HG03103 (cell line): Measurements from ENCODE around the gene TNS1.

ENCODE experiments used
- ATAC-seq: cut with Tn5 transposase; IDR thresholded peaks from one replicate; pipeline ENCODE4 v1.9.1; 2021; ENCODE audit warnings: low read depth; ENCODE audit not compliant: unreplicated experiment

TNS1 gene

DNA sequence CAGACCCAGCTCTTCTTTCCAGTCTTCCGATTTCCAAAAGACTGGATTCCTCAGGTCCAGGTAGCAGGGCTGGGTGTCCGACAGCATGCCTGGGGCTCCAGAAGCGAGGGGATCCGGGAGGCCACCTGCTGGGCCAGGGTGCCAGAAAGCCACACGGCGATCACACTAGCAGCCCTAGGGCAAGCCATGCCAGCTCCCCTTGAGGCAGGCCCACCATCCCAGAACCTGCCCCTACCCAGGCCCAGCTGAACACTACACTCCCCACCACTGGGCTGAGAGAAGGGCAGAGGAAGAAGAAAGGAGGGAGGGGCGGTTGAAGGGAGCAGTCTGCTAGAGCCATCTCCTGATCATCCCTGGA, 163.1 kb downstream of the TNS1 start:
- ATAC-seq = no peak

DNA sequence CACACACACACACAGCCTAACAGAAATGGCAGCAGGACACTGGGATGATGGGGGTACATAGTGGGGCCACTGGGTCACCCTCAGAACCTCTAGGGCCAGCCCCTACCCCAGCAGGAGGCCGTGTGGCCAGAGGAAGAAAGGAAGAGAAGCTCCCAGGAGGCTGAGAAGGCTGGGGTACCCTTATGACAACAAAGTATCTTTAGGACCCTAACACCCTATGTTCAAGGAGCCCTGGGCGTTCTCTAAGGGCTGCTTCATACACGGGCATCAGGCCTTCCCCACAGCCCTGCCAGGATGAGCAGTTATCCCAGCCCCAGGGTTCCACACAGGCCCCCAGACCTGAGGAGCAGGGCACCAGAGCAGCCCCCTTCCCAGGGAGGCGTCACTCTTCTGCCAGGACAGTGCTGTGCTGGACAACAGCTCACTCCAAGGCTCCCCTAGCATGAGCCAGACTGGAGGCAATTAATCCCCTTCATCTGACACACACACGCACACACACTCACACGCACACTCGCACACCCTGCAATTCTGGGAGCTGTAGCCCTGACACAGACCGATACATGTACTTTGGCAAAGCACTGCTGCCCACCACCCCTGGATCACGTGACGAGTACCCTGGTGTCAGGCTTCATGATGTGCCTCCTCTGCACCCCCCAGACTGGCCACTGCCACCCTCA, 163.6 kb downstream of the TNS1 start:
- ATAC-seq = no peak

DNA sequence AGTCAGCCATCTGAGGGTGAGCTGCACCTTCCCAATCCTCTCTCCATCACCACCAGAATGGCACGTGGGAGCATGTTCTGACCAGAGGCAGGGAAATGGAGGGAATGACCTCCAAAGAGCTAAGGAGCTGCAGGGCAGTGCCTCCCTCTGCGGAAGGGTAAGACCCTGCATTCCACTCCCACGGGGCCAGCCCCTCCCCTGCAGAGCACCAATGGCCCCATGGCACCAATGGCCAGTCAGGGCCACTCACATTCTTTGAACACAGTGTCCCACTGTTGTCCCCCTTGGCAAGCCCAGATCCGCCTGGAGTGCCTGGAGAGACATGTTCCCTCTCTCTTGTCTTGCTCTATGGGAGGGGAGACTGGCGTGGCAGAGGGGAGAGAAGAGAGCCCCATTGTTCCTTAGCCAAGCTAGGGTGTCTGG, 164.4 kb downstream of the TNS1 start:
- ATAC-seq = no peak

- no peak for ATAC-seq
These were observed 165.3 kb downstream of the TNS1 start for GRCh38 chr2:217837530-217837929.

- ATAC-seq = no peak
These were observed 165.8 kb downstream of the TNS1 start for GRCh38 chr2:217836901-217837491.

DNA sequence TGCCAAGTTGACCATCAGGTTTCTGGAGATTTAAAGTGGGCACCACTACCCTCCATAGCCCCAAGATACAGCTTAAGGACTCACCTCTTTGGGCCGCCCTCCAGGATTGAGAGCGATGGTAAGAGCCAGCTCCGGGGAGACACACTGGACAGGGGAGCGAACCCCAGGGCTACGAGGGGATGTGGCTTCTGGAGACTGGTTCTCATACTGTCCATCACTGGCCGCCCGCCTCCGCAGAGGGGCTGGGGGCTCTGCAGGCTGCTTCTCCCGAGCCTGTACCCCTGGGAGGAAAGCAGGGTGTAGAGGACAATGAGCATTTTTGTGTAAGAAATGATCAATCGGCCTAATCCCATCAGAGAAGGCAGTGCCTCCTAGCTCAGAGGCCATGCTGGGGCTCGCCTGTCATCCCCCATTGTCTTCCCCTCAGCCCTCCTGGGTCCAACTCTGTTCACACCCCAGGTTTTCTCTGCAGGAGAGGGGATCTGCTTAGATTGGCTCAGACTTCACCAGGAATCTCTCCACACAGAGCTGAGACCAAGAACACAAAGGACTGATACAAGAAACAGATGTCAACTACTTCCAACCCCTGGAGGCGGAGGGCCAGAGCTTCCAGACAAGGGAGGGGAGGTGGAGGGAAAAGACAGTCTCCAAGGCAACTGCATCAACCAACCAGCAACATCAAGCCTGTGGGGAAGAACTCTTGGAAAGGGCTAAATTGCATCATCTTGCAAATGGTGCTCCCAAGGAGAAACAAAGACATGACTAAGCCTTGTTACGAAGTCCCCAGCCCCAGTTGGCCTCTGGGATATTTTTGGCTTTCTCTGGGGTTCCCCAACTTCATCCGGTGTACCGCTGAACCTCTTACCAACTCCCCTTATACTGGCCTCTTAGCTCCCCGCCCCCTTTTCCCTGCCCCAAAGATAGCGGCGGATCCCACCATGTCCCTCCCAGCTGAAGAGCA, 166.6 kb downstream of the TNS1 start:
- no peak for ATAC-seq

- no peak for ATAC-seq
These were observed 167.9 kb downstream of the TNS1 start for GRCh38 chr2:217834744-217835513.

- no peak for ATAC-seq
These were observed 168.7 kb downstream of the TNS1 start for GRCh38 chr2:217834057-217834620.

GRCh38 chr2:217833439-217833838, 169.4 kb downstream of the TNS1 start:
- ATAC-seq = no peak

DNA sequence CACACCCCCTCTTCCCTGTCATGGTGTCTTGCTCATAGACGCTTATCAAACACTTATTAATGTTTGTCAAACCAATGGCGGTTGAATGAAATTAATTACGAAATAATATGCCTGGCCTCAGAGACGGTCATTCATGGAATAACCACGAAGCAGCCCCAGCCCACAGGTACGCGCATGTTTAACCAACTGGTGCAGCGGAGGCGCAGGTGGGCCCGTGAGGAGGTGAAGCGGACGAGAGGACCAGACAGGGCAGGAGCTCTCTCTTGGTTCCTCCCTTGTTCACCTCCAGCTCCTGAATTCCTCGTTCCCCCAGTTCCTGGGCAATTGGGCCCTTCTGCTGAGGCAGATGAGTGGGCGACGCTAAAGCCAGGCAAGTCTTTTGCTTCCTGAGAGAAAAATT, 169.8 kb downstream of the TNS1 start:
- no peak for ATAC-seq

DNA sequence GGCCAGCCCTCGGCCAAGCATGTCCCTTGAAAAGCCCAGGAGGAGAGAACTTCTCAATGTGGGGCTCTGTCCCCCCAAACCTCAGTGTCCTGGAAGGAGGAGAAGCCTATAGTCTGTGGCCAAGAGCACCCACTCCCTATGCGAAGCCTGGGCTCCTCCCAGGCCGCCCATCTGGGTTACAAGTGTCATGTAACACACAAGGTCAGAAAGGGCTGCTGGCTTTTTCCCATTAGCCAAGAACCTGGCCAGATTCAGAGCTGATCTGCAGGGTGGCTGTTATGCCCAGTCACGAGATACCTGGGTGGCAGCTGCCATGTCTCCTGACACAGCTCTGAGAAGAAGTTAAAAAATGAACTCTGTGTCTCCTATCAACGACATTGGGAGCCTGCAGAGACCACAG, 170.7 kb downstream of the TNS1 start:
- ATAC-seq = no peak

GRCh38 chr2:217831306-217831705, 171.5 kb downstream of the TNS1 start:
- ATAC-seq = no peak

GRCh38 chr2:217830807-217831206, 172.0 kb downstream of the TNS1 start:
- ATAC-seq = no peak

GRCh38 chr2:217830061-217830460, 172.7 kb downstream of the TNS1 start:
- ATAC-seq = no peak

DNA sequence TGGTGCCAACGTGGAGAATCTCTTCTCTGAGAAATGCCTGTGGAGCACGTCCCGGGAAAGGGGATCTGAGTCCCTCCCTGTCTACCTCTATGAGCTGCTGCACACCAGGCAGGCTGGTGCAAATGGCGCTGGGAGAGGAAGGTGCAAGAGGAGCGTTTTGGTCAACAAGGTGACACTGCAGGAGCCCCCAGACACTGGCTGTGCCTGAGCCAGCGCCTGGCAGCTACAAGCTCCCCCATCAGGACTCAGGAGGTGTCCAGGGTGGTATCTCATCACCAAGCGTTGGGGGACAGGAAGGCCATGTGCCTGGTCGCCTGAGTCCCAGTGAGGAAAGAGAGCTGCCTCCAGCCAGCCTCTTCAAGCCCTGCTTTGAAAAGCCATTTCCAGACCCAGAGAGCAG, 173.4 kb downstream of the TNS1 start:
- no peak for ATAC-seq

GRCh38 chr2:217828336-217828735, 174.5 kb downstream of the TNS1 start:
- no peak for ATAC-seq

DNA sequence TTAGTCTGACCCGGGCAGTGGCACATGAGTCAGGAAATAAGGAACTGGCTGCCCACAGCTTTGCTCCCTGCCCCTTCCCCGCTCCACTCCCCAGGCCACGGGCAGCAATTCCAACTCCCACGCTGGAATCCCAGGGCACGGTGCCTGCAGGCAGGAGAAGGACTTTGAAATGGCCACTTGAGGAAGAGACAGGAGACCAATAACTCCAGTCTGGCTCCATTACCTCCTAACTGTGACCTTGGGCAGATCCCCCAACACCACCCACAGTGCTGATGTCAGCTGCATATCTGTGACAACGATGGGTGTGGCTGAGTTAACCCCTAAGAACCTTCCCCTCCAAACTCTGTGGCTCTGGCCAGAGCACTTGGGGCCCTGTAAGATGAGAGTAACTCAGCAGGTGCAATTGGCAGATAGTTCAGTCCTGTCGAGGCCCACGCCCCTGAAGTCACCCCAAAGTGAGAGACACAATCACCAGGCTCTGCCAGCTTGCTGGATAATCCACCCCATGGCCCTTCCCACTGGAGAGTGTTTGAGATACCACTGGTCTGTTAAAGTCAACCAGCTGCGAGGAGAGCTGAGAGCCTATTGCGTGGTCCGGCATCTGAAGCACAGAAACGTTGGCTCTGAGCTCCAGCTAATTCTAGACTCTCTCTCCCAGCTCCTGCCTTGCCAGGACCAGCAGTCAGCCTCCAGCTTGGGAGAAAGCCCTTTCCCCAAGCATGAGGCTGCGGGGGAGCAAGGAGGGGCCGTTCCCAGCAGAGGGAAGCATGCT, 175.2 kb downstream of the TNS1 start:
- no peak for ATAC-seq

- no peak for ATAC-seq
These were observed 175.8 kb downstream of the TNS1 start for GRCh38 chr2:217826991-217827390.

DNA sequence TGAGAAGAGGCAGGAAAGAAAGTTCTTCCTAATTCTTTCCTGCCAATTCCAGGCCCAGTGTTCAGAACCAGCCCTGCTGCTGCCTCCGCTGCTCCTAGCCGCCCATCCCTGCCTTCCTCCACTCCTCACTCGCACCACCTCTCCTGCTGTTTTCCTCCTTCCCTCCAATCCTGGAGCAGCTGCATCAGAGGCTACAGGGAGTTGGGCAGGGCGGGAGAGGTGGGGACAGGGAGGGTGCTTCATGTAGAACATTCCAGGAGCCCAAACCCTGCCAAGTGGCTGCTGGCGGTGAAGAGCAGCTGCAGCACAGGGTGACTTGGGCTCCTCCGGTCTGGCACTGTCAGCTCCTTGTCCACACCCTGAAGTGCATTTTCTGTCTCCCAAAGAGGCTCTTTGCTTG, 176.3 kb downstream of the TNS1 start:
- no peak for ATAC-seq
